GM19463 (cell line): ENCODE results near the gene SNX5.

ENCODE experiments used
- ATAC-seq: cut with Tn5 transposase; IDR thresholded peaks from one replicate; pipeline ENCODE4 v1.9.1; 2021; ENCODE audit warnings: mild to moderate bottlenecking, moderate library complexity; ENCODE audit not compliant: unreplicated experiment

SNX5 gene

GRCh38 chr20:17993546-17993945 is 25.0 kb upstream of the SNX5 start:
- ATAC-seq = no peak

GRCh38 chr20:17992847-17993513 is 24.4 kb upstream of the SNX5 start:
- no peak for ATAC-seq

- peak; percentile 69 for ATAC-seq
These were observed 23.6 kb upstream of the SNX5 start for GRCh38 chr20:17992224-17992637.

- no peak for ATAC-seq
These were observed 21.8 kb upstream of the SNX5 start for GRCh38 chr20:17990278-17990972.

- ATAC-seq = no peak
These were observed 19.4 kb upstream of the SNX5 start for GRCh38 chr20:17987988-17988387.

- no peak for ATAC-seq
These were observed 16.9 kb upstream of the SNX5 start for GRCh38 chr20:17985388-17986018.

GRCh38 chr20:17976305-17976704 is 7.7 kb upstream of the SNX5 start:
- ATAC-seq = no peak

- no peak for ATAC-seq
These were observed 3.5 kb upstream of the SNX5 start for GRCh38 chr20:17972121-17972520.

- no peak for ATAC-seq
These were observed 2.9 kb upstream of the SNX5 start for GRCh38 chr20:17971300-17972013.

GRCh38 chr20:17969884-17970409 is 1.4 kb upstream of the SNX5 start:
- ATAC-seq = no peak

GRCh38 chr20:17969278-17969883 is 787 bp upstream of the SNX5 start:
- ATAC-seq = peak; percentile 3

- no peak for ATAC-seq
These were observed 851 bp downstream of the SNX5 start for GRCh38 chr20:17967521-17968365.

GRCh38 chr20:17966432-17967310 is 1.9 kb downstream of the SNX5 start:
- no peak for ATAC-seq

- no peak for ATAC-seq
These were observed 3.4 kb downstream of the SNX5 start for GRCh38 chr20:17965042-17965697.

- ATAC-seq = no peak
These were observed 4.0 kb downstream of the SNX5 start for GRCh38 chr20:17964632-17965031.

- ATAC-seq = no peak
These were observed 4.5 kb downstream of the SNX5 start for GRCh38 chr20:17964073-17964472.

GRCh38 chr20:17963114-17963897 is 5.3 kb downstream of the SNX5 start:
- no peak for ATAC-seq

- ATAC-seq = peak; percentile 2
These were observed 7.0 kb downstream of the SNX5 start for GRCh38 chr20:17961587-17961940.
